Renal cortex interstitium (tissue), 11 donors: ENCODE results near the gene SEMA3G. TPM values are rescaled to one million over a fixed set of nuclear protein-coding genes. Genes with fewer than 3 reads are reported as not detected.

Experiments
- DNase-seq, 11 donors: peaks; one replicate each; pipeline ENCODE4 v3.0.0-alpha.2; 2013; ENCODE audit warnings: low read depth in 9 of 11, low spot score in 4 of 11; ENCODE audit errors: extremely low read depth in 1 of 11
- polyA plus RNA-seq, 3 donors: library from polyadenylated mRNA; unstranded; fragments of 120-200 nt; gene quantifications; one replicate each; pipeline ENCODE4 v1.2.1, GENCODE V29; 2013; ENCODE audit not compliant: insufficient read length in 3 of 3

Gene SEMA3G
- polyA plus RNA-seq, 3 donors, result 23.5 to 32.7 (median 24.5) TPM

DNA sequence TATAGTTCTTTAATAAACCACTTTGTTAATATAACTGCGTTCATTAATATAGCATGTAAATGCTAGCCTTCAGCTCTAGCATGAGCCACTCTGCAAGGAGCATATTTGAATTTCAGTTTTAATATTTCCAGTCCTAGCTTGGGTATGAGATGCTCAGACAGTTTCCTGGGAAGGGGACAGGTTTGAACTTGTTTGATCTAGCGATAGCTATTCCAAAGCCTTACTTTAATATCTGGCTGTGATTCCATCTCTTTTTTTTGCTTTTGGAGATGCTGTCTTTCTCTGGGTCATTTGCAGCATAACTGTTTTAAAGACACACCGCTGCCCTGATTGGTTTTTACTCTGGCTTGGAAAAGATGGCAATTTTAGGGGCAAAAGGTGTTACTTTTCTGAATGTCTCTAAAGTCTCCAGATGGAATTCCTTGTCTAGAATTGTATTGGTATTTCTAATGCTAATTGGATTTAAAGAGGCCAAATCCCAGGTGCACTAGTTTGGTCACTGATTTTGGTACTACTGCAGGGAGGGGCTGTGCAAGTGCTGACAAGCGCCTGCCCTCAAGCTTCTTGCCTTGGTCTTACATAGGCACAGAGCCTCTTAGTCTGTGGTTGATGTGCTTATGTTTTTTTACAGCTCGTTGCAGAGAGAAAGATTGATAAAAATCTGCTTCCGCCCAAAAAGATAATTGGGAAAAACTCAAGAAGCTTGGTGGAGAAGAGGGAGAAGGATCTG lies 13.3 kb upstream of the SEMA3G start:
- DNase-seq, result no peak

DNA sequence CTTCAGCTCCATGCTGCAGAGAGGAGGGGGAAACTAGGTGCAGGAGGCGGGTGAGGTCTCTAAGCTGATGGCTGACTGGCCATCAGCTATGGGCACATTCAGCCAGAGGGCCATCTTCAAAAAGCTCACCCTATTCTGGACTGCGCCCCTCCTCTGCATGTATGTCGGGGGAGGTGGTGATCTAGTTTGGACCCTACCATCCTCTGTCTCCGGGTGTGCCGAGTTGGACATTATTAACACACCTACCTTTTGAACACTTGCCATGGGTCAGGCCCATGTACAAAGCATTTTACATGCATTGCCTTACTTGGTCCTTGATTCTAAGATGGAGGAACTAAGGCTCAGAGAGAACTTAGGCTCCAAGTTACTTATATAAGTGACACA lies 11.9 kb upstream of the SEMA3G start:
- no peak for DNase-seq

DNA sequence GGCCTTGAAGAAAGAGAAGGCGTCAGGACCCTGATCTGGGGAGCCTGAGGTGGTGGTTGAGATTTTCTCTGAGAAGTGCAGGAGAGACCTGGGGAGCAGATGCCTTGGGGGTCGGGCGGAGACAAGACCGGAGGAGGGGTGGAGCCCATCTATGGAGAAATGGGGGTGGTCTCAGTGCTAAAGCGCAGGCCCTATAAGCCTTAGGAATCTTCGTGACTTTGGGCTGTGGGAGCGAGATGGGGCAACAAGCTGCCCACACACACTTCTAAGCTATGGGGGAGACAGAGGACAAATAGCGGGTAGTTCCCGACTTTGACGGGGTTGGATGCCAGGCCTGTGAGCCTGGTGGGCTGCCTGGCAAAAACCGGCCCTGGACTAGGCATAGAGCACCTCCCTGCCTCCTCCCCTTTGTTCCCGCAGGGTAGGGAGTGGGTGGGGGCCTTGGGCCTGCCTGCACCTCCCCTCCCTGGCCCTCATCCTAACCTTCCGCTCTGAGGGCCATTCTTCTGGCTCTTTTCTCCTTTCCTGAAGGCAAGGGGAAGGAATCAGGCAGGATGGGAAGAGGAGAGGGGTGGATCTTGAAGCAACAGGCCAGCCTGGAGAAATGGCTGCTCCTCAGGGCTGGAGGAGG lies 11.4 kb upstream of the SEMA3G start:
- peak in 1 of 11 donors; percentile 26 for DNase-seq

DNA sequence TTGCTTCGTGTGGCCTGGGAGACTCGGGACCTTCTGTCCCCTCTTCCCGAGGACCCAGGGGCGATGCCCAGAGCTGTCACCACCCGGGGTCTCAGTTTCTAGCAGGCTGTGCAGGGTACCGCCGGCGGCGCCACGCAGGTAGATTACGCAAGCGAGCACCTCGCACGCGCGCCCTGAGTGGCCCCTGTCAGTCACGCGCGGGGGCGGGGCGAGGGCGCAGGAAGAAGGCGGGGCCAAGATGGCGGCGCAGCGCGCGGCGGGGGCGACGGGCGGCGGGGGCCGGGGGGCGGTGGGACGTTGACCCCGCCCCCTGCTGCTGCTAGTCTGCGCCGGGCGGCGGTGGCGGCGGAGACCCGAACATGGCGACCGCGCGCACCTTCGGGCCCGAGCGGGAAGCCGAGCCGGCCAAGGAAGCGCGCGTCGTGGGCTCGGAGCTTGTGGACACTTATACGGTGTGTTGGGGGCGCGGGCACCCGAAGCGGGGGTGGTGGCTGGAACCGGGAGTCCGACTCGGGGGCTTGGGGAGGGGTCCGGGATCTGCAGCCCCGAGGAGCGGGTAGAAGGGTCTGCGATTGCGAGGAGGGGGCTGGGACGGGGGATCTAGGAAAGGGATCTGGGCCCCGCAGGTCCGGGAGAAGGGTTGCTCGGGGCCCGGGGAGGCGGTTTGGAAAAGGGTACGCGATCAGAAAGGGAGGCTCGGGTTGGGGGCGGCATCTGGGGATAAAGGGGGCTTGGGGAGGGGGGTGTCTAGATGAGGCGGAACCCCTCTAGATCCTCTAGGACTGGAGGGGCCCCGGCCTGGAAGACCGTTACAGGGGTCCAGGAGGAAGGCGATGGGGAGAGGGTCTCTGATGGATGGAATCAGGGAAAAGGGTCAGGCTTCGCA lies 10.6 kb upstream of the SEMA3G start, which contains the start of gene NISCH:
Gene NISCH, plus strand, starts transcription at position 322 of the 886 bp plus-strand sequence. Its CDS starts 38 bp downstream, at position 360.
- DNase-seq, result peak in 7 of 11 donors; percentile 66 to 83 (median 79)

DNA sequence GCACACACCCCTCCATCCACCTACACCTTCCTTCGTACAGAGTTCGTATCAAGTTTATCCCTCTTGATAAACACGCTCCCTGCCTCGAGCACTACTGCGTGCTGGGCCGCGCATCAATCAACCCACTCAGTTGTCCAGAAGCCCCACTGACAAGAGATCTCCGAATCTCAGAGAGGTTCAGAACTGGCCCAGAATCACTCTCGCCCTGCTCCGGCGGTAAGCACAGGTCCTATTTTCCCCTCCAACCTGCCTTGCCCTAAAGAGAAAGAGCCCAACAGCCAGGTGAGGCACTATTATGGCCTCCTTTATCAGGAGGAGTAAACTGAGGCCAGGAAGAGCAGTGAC lies 10.0 kb upstream of the SEMA3G start:
- DNase-seq, result no peak

DNA sequence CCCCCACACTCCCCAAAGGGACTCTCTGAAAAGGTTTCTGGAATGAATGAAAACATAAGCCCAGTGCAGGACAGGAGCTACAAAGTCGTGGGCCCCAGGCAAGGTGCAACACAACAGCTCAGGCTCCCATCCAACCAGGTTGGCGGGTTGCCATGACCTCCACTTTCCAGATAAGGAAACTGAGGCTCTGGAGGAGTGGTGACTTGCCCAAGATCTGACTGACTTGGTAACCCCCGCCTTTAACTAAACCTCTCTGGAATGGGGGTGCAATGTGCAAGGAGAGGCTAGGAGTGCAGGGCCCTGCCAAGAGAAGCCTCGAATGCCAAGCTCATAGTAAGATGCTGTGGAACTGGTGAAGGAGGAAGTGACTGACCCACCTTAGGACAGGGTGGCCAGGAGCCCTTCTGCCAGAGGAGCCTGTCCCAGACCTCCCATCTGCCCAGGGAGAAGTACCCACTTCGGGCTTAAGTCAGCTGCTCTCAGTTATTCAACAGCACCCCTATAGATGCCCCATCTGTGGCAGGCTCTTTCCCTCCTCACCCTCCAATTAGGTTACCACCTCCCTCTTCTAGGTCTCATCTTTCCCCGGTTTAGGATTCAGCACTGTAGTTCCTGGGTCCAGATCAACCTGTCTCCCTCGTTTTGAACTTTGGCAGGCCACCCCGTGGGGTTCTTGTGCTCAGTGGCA lies 9.5 kb upstream of the SEMA3G start:
- no peak for DNase-seq

DNA sequence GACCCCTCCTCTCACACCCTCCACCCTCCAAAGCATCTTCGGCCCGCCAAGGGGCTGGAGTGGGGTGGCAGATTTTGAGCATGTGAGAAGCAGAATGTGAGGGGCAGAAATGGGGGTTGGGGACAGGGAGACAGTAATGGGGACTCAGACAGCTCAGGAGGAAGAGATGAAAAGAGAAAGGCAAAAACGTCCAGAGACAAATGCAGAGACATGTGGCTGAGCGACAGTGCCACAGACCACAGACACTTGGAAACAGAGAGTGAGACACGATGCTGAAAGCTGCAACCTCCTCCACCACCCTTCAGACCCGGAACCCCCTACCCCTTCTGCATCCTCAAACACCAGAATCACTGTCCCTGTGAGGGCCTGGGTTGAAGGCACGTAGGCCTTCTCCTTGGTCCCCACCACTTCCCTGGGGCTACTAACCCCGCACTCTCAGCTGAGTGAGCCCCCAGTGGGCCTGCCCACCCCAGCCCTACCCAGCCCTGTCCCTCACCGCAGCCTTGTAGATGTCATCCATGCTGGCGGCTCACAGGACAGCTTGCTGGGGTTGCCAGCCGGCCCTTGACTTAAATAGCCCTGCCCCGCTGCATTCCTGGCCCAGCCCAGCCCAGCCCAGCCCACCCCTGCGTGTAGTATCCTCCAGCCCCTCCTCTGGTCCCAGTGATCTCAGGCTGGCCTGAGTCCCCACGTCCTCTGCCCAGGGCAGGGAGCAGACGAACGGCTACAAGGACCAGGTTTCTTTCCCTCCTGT lies 8.8 kb upstream of the SEMA3G start, which contains the start of gene TNNC1:
Gene TNNC1, minus strand, starts transcription at position 546 of the 754 bp plus-strand sequence. Its CDS starts 26 bp downstream, at position 520.
- DNase-seq, result no peak

DNA sequence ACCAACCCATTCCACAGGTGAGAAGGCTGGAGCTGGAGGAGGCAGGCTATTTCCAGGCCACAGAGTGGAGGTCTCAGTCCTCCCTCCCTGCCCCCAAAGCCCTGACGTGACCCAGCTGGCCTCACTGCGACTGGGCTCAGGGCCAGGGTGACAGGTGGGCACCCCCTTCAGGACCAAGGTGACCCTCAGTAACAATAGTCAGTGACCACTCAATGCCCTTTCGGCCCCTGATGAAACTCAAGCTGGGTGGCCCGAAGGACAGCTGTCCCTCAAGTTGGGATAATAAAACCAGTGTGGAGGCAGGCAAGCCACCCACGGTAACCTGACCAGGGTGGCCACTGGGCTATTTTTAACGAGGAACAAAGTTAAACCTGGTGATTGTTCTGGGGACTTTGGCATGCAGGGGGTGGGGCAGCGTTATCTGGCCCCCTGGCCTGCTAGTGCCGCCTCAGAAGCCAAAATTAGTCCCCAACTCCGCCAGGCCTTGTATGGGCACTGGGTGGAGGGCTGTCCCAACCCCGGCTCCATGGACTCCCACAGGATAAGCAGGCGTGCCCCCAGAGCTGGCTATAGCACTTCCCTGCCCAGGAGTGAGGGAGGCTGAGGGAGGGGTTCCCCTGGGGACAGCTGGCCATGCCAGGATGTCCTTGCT lies 7.8 kb upstream of the SEMA3G start:
- no peak for DNase-seq

DNA sequence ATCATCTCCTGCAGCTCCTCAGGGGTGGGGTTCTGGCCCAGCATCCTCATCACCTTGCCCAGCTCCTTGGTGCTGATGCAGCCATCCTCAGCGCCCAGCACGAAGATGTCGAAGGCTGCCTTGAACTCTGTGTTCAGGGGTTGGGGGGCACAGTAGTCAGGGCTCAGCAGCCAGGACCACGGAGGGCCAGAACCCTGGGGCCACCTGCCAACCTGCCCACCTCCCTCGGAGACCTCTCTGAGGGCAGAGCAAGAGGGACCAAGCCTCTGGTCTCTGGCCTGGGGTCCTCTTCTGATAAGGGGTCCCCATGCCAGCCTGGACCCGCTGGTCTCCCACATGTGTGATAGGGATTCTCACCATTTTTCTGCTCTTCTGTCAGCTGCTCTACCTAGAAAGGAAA lies 7.2 kb upstream of the SEMA3G start:
- DNase-seq, result no peak

DNA sequence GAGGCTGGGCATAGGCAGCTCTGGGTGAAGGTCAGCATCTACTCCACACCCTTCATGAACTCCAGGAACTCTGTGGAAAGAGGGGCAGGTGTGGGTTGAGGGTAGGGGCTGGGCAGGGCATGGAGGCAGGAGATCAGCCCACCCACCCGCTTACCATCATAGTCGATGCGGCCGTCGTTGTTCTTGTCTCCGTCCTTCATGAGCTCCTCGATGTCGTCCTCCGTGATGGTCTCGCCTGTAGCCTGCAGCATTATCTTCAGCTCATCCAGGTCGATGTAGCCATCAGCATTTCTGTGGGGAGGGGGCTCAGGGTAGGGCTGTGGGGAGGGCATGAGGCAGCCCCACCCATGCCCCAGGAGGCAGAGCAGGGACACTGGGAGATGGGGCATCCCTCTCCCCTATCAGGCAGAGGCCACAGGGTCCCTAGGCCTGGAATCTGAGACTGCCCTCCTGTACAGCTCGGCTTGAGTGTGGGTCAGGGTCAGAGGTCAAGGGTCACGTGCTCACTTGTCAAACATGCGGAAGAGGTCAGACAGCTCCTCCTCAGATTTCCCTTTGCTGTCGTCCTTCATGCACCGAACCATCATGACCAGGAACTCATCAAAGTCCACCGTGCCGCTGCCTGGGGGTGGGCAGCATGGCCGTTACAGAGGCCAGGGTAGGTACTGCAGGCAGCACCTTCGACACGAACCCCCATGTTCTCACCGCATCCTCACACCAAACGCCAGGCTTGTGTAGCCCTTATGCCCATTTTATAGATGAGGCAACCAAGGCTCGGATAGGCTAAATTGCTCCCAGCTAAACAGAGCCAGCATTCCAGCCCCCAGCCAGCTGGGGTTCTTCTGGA lies 6.6 kb upstream of the SEMA3G start:
- DNase-seq, result no peak

DNA sequence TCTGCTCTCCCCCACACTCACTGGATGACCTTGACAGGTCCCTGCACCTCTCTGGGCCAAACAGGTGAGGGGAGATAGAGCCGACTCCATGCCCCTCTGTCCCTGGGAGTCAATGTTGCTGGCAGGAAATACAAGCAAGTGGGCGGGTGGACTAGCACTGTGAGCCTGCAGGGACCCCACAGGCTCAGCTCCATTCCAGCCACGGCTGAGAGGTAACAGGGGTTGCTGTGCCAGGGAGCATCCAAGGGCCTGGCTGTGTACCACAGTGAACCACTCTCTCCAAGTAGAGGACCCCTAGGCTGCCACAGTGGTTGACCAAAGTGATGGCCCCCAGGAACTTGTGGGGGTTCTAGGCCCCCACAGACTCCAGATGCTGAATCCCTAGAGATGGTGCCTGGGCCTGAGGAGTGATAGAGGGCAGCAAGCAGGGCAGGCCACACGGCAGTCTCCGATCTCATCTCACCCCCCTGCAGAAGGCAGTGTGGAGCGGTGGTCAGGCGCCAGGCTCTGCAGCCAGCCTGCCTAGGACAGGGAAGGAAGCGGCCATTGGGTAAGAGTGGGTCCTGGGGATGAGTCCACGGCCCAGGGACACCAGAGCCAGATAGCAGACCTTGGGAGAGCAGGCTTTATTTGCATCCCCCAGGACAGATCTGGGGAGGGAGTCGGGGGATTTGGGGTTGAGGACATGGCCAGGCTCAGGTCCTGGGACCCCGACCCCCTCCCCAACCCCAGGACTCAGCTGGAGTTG lies 5.8 kb upstream of the SEMA3G start:
- DNase-seq, result no peak

DNA sequence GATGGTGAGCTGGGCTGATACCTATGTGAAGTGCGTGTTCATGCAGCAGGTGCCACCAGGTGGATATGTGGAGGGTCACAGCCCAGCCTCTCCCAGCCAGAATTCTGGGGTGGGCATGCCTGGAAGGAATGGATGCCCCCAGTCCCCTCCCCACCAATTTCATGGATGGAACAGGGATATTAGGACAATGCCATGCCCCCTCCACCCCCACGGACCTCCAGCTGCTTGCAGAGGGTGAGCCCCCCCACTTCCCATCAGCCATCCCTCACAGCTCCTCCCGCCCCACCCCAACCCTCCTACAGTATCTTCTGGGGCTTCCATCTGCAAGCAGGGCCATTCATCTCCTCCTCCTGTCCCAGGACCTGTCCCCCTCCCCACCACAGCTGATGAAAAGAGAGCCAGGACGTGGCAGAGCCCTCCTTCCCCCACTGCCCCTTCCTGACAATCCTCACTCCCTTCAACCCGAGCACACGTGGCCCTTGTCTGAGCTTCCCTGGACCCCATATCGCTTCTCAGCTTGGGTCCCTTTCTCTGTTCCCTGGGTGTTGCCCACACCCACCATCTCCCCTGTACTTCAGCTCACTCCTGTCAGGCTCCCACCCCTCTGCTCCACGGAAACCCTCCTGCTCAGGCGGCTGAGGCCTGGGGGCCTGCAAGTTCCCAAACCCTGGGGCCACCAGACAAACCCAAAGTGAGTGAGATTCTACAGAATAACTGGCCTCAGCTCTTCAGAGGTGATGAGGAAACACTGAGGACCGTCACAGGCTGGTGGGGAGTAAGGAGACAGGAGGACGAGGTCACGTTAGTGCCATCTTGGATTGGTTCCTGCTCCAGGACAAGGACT lies 2.8 kb upstream of the SEMA3G start:
- no peak for DNase-seq

DNA sequence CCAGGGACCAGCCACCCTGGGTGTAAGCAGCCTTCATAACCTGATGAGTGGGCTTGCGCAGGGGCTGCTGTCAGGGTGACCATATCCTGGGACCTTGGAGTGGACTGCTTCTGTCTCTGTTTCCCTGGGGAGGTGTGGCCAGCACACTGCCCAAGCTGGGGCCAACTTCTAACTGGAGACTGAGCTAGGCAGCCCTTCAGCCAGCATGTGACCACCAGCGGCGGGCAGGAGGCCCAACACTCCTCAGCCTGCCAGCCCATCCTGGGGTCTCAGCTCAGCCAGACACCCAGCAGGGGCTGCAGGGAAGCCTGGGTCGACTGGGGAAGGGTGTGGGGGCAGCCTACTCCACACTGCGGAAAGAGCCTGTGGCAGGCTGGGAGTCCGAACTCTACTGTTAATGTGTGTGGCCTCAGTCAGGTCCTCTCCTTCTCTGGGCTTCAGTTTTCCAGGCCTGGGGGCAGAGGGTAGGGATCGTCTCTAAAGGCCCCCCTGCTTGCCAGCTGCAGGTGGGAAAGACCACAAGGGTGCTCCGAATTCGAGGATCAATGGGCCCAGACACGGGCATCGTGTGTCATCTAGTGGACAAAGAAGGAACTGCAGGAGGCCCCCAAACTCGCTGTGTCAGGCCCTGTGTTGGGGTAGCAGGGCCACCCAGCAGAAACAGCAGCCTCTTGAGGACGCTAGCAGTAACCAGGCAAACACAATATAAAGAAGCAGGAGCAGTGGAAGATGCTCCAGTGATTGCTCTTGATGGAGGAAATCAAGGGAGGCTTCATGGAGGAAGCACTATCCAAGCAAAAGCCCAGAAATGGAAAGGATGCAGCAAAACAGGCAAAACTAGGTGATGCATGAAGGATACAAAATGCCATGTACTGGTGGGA lies 2.0 kb upstream of the SEMA3G start:
- DNase-seq, result peak in 2 of 11 donors; percentile 38 to 52

DNA sequence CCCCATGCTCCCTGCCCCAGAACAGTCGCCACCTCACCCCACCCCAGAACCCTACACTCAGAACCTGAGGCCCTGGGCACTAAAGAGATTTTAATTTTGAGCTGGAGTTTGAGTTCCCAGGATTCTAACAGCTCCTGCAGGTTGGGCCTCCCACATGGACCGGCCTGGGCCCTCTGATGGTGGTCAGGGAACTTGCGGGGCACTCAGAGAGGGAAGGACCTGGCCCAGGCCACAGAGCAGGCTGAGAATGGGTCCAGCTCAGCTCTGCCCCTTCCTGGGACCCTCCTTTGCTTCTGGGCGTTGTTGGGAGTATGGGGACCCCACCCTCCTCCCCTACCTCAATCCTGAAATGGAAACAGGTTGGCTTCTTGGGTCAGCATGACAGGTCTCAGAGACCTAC lies 1.1 kb upstream of the SEMA3G start:
- no peak for DNase-seq
